GM23338 (cell line): ENCODE results near the gene CACTIN. TPM values are rescaled to one million over a fixed set of nuclear protein-coding genes. Genes with fewer than 3 reads are reported as not detected.

ENCODE experiments used
- CTCF ChIP-seq, 2 experiments: fragments of 200-600 bp in 1 of 2; sonication (generic) in 1 of 2; conservative IDR thresholded peaks; 2 replicates each; pipeline versions ENCODE4 v1.5.1 to v1.6.1; 2016 to 2017; ENCODE audit warnings: antibody characterized with exemption in 2 of 2, low read depth in 2 of 2, mild to moderate bottlenecking in 2 of 2, moderate library complexity in 1 of 2
- EZH2 ChIP-seq: fragments of 200-600 bp; sonication (generic); IDR thresholded peaks from one replicate; pipeline ENCODE4 v1.8.0; 2017; ENCODE audit warnings: antibody characterized with exemption, mild to moderate bottlenecking, low read depth; ENCODE audit not compliant: unreplicated experiment
- EZH2phosphoT487 ChIP-seq: fragments of 200-600 bp; sonication (generic); IDR thresholded peaks from one replicate; pipeline ENCODE4 v1.8.1; 2018; ENCODE audit warnings: antibody characterized with exemption; ENCODE audit not compliant: unreplicated experiment
- JUNB ChIP-seq: IDR thresholded peaks from one replicate; pipeline ENCODE4 v1.6.1; 2016; ENCODE audit warnings: antibody characterized with exemption; ENCODE audit not compliant: unreplicated experiment
- POLR2AphosphoS5 ChIP-seq: IDR thresholded peaks from 2 replicates; pipeline ENCODE4 v1.6.1; 2016; ENCODE audit warnings: antibody characterized with exemption, low read depth
- REST ChIP-seq: IDR thresholded peaks from one replicate; pipeline ENCODE4 v1.6.1; 2018; ENCODE audit warnings: antibody characterized with exemption; ENCODE audit not compliant: unreplicated experiment
- ZNF331 ChIP-seq: fragments of 250-450 bp; sonication (Bioruptor Pico); IDR thresholded peaks from 2 replicates; pipeline ENCODE4 v1.5.0; 2020; ENCODE audit warnings: low read depth, mild to moderate bottlenecking, moderate library complexity
- ZNF462 ChIP-seq: fragments of 250-450 bp; sonication (Bioruptor Pico); IDR thresholded peaks from 2 replicates; pipeline ENCODE4 v1.5.0; 2020; ENCODE audit warnings: mild to moderate bottlenecking, moderate library complexity
- polyA plus RNA-seq: library from polyadenylated mRNA; unstranded; fragments of >200 nt; fragmentation: Nextera tagmentation; extraction: Ambion mirVana; gene quantifications from 2 replicates; pipeline ENCODE4 v1.2.1, GENCODE V29; 2016
- total RNA-seq: library from RNA; depleted of rRNA; stranded (reverse); fragments of >200 nt; shearing (Covaris generic); gene quantifications from 2 replicates; pipeline ENCODE4 v1.2.3, GENCODE V29; 2014

Gene CACTIN
- total and polyA plus RNA-seq, 2 experiments from 2014 or later = 14.3 to 47.4 TPM

- no peak for TF ChIP-seq ZNF462 (CRISPR knock-in tag)
- no peak for TF ChIP-seq JUNB
- TF ChIP-seq EZH2phosphoT487 = no peak
- TF ChIP-seq ZNF331 (CRISPR knock-in tag) = no peak
- TF ChIP-seq CTCF (conservative IDR thresholded peaks at IDR 0.05; ENCODE audit: low read depth in 2 of 2) = no peak
- no peak for TF ChIP-seq REST
- no peak for TF ChIP-seq EZH2
- no peak for TF ChIP-seq POLR2AphosphoS5
Observed at GRCh38 chr19:3595521-3596061, 31.0 kb downstream of the CACTIN start (continued).
